H9 (cell line): ENCODE measurements around the gene UBE4B. TPM values are rescaled to one million over a fixed set of nuclear protein-coding genes. Genes with fewer than 3 reads are reported as not detected.

Experiments
- DNase-seq: peaks from one replicate; pipeline ENCODE4 v3.0.0-alpha.2; 2017
- H2AFZ ChIP-seq: one replicate; pipeline ENCODE4 v1.6.1; 2013; ENCODE audit warnings: mild to moderate bottlenecking, low read length, control low read depth, moderate library complexity
- H2AK5ac ChIP-seq: 2 replicates; pipeline ENCODE4 v1.6.1; 2013; ENCODE audit warnings: low read length, control low read depth, mixed read lengths; ENCODE audit not compliant: insufficient read length
- H2BK120ac ChIP-seq: one replicate; pipeline ENCODE4 v1.6.1; 2013; ENCODE audit warnings: low read depth, mild to moderate bottlenecking, low read length, control low read depth, inconsistent platforms; ENCODE audit not compliant: poor library complexity, severe bottlenecking
- H2BK12ac ChIP-seq: 2 replicates; pipeline ENCODE4 v1.6.1; 2013; ENCODE audit warnings: low read length, control low read depth, mixed read lengths, low read depth; ENCODE audit not compliant: insufficient read length
- H2BK15ac ChIP-seq: 2 replicates; pipeline ENCODE4 v1.6.1; 2013; ENCODE audit warnings: low read depth, low read length, control low read depth
- H2BK20ac ChIP-seq: one replicate; pipeline ENCODE4 v1.6.1; 2013; ENCODE audit warnings: low read depth, mild to moderate bottlenecking, low read length, control low read depth, inconsistent platforms; ENCODE audit not compliant: poor library complexity, severe bottlenecking
- H2BK5ac ChIP-seq: 2 replicates; pipeline ENCODE4 v1.6.1; 2013; ENCODE audit warnings: low read length, control low read depth, mixed read lengths; ENCODE audit not compliant: insufficient read length
- H3K14ac ChIP-seq: 2 replicates; pipeline ENCODE4 v1.6.1; 2013; ENCODE audit warnings: low read length, control low read depth; ENCODE audit not compliant: insufficient read depth
- H3K18ac ChIP-seq: 2 replicates; pipeline ENCODE4 v1.6.1; 2013; ENCODE audit warnings: low read depth, mild to moderate bottlenecking, mixed read lengths, low read length, control low read depth; ENCODE audit not compliant: insufficient read length
- H3K23ac ChIP-seq: 2 replicates; pipeline ENCODE4 v1.6.1; 2013; ENCODE audit warnings: low read length, control low read depth, mixed read lengths, low read depth; ENCODE audit not compliant: insufficient read length
- H3K23me2 ChIP-seq: 2 replicates; pipeline ENCODE4 v1.6.1; 2013; ENCODE audit warnings: low read depth, mild to moderate bottlenecking, mixed read lengths, low read length, control low read depth; ENCODE audit not compliant: insufficient read length, poor library complexity, severe bottlenecking
- H3K27ac ChIP-seq: 2 replicates; pipeline ENCODE4 v1.5.1; 2013; ENCODE audit warnings: low read length, control low read depth, mixed read lengths, low read depth; ENCODE audit not compliant: insufficient read length
- H3K27me3 ChIP-seq: 2 replicates; pipeline ENCODE4 v1.6.1; 2013; ENCODE audit warnings: low read length, control low read depth, inconsistent platforms; ENCODE audit not compliant: insufficient read depth
- H3K4ac ChIP-seq: 2 replicates; pipeline ENCODE4 v1.6.1; 2013; ENCODE audit warnings: low read depth, mild to moderate bottlenecking, control low read depth, inconsistent platforms, low read length, moderate library complexity
- H3K4me1 ChIP-seq: 2 replicates; pipeline ENCODE4 v1.6.1; 2013; ENCODE audit warnings: low read length, control low read depth, inconsistent platforms; ENCODE audit not compliant: insufficient read depth
- H3K4me2 ChIP-seq: 2 replicates; pipeline ENCODE4 v1.6.1; 2013; ENCODE audit warnings: low read length, control low read depth, mixed read lengths; ENCODE audit not compliant: insufficient read length, insufficient read depth
- H3K56ac ChIP-seq: 2 replicates; pipeline ENCODE4 v1.6.1; 2013; ENCODE audit warnings: low read depth, mild to moderate bottlenecking, mixed read lengths, low read length, control low read depth; ENCODE audit not compliant: insufficient read length
- H3K79me1 ChIP-seq: 2 replicates; pipeline ENCODE4 v1.6.1; 2013; ENCODE audit warnings: low read depth, mild to moderate bottlenecking, moderate library complexity, low read length, control low read depth, inconsistent platforms; ENCODE audit not compliant: insufficient read depth, poor library complexity, severe bottlenecking
- H3K79me2 ChIP-seq: 2 replicates; pipeline ENCODE4 v1.6.1; 2013; ENCODE audit warnings: low read length, control low read depth, inconsistent platforms; ENCODE audit not compliant: insufficient read depth
- H3K9ac ChIP-seq: 2 replicates; pipeline ENCODE4 v1.6.1; 2013; ENCODE audit warnings: low read length, control low read depth, mixed read lengths; ENCODE audit not compliant: insufficient read length; ENCODE audit errors: extremely low read depth
- H3K9me3 ChIP-seq: one replicate; pipeline ENCODE4 v1.6.1; 2013; ENCODE audit warnings: low read depth, low read length, inconsistent platforms; ENCODE audit not compliant: control insufficient read depth
- H3T11ph ChIP-seq: one replicate; pipeline ENCODE4 v1.6.1; 2013; ENCODE audit warnings: mild to moderate bottlenecking, low read length, control low read depth, inconsistent platforms
- H4K20me1 ChIP-seq: one replicate; pipeline ENCODE4 v1.6.1; 2013; ENCODE audit not compliant: control insufficient read depth, insufficient read length, insufficient read depth
- H4K5ac ChIP-seq: 2 replicates; pipeline ENCODE4 v1.6.1; 2013; ENCODE audit warnings: low read depth, mild to moderate bottlenecking, mixed read lengths, low read length, control low read depth; ENCODE audit not compliant: insufficient read length
- H4K8ac ChIP-seq: replicated peaks from 2 replicates; pipeline ENCODE4 v1.6.1; 2013; ENCODE audit warnings: low read length, control low read depth, mixed read lengths, low read depth; ENCODE audit not compliant: insufficient read length
- H4K91ac ChIP-seq: 2 replicates; pipeline ENCODE4 v1.6.1; 2013; ENCODE audit warnings: low read depth, mild to moderate bottlenecking, moderate library complexity, mixed read lengths, low read length, control low read depth; ENCODE audit not compliant: insufficient read length
- H3K27ac Mint-ChIP-seq, 3 experiments: 2 replicates in 2 of 3; 3 replicates in 1 of 3; pipeline ENCODE4 v1.8.0; 2020 to 2021; ENCODE audit warnings: mixed read lengths in 3 of 3, mild to moderate bottlenecking in 1 of 3, moderate library complexity in 1 of 3
- H3K27me3 Mint-ChIP-seq: 2 replicates; pipeline ENCODE4 v1.8.0; 2021; ENCODE audit warnings: low read depth, mild to moderate bottlenecking, moderate library complexity, mixed read lengths
- H3K36me3 Mint-ChIP-seq, 3 experiments: 2 replicates in 2 of 3; 3 replicates in 1 of 3; pipeline ENCODE4 v1.8.0; 2020 to 2021; ENCODE audit warnings: low read depth in 3 of 3, mixed read lengths in 3 of 3; ENCODE audit not compliant: insufficient read depth in 1 of 3
- H3K4me1 Mint-ChIP-seq, 2 experiments: 2 replicates each; pipeline ENCODE4 v1.8.0; 2020; ENCODE audit warnings: mixed read lengths in 2 of 2
- H3K4me3 Mint-ChIP-seq, 2 experiments: 2 replicates in 1 of 2; 3 replicates in 1 of 2; pipeline ENCODE4 v1.8.0; 2020 to 2021; ENCODE audit warnings: mild to moderate bottlenecking in 2 of 2, mixed read lengths in 2 of 2, moderate library complexity in 1 of 2
- H3K9me3 Mint-ChIP-seq, 2 experiments: 2 replicates in 1 of 2; 3 replicates in 1 of 2; pipeline ENCODE4 v1.8.0; 2020; ENCODE audit warnings: mild to moderate bottlenecking in 2 of 2, mixed read lengths in 2 of 2, moderate library complexity in 1 of 2
- WGBS: extraction: QIAGEN DNeasy Blood & Tissue Kit; methylation state at CpG from one replicate; pipeline ENCODE4 v1.1.7; 2013; ENCODE audit warnings: missing lambda C conversion rate, low lambda C conversion rate, mixed read lengths; ENCODE audit not compliant: insufficient read length; ENCODE audit errors: extremely low coverage; 5-methylcytosine and 5-hydroxymethylcytosine counted together
- total RNA-seq: library from RNA; stranded (reverse); gene quantifications from 2 replicates; pipeline ENCODE4 v1.2.1, GENCODE V29; 2021
- TF ChIP-seq, protein P1 (sequence below): fragments of 200-600 bp; sonication (generic); conservative IDR thresholded peaks from 3 replicates; pipeline ENCODE4 v1.8.0; 2021; ENCODE audit warnings: antibody characterized with exemption, mild to moderate bottlenecking

The UBE4B gene
- total RNA-seq, 1 experiment from 2014 or later = 67.6 TPM

- Mint-ChIP-seq H3K27me3 (no peaks in the 10 kb centered on the region), H3K36me3 (peaks cover 21 to 57% (median 57%) of the 10 kb centered on the region in 3 experiments; a peak in 6 of 7 replicates), H3K4me1 (peaks cover 2 to 16% of the 10 kb centered on the region in 2 experiments; a peak in 2 of 4 replicates), H3K4me3 (no peak overlapping the region), H3K27ac (no peak overlapping the region; a peak in 2 of 7 replicates), H3K9me3 (no peaks in the 10 kb centered on the region)
- Histone ChIP-seq H3K23ac (no peak overlapping the region), H2BK12ac (no peak overlapping the region), H3K14ac (no peak overlapping the region), H3K4me1 (no peaks in the 10 kb centered on the region), H3K4me2 (no peak overlapping the region), H3K9me3 (no peaks in the 10 kb centered on the region), H2BK120ac (no peak overlapping the region), H4K91ac (no peak overlapping the region), H3K79me2 (no peaks in the 10 kb centered on the region), H3K27ac (no peak overlapping the region), H2BK15ac (no peak overlapping the region), H3K23me2 (no peaks in the 10 kb centered on the region), H4K8ac (no peak overlapping the region), H3K27me3 (no peaks in the 10 kb centered on the region; the same call in 1 of the 2 replicates), H3K4ac (no peak overlapping the region), H3K79me1 (no peaks in the 10 kb centered on the region), H3K18ac (no peak overlapping the region), H3T11ph (no peak overlapping the region), H2AFZ (no peak overlapping the region), H2BK5ac (no peak overlapping the region), H3K56ac (no peak overlapping the region), H4K5ac (no peak overlapping the region), H2BK20ac (no peak overlapping the region), H4K20me1 (no peaks in the 10 kb centered on the region), H3K9ac (no peak overlapping the region), H2AK5ac (no peak overlapping the region)
- TF ChIP-seq, protein P1, sequence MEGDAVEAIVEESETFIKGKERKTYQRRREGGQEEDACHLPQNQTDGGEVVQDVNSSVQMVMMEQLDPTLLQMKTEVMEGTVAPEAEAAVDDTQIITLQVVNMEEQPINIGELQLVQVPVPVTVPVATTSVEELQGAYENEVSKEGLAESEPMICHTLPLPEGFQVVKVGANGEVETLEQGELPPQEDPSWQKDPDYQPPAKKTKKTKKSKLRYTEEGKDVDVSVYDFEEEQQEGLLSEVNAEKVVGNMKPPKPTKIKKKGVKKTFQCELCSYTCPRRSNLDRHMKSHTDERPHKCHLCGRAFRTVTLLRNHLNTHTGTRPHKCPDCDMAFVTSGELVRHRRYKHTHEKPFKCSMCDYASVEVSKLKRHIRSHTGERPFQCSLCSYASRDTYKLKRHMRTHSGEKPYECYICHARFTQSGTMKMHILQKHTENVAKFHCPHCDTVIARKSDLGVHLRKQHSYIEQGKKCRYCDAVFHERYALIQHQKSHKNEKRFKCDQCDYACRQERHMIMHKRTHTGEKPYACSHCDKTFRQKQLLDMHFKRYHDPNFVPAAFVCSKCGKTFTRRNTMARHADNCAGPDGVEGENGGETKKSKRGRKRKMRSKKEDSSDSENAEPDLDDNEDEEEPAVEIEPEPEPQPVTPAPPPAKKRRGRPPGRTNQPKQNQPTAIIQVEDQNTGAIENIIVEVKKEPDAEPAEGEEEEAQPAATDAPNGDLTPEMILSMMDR = no peak
- no peak for DNase-seq
- no CpG with 5 or more reads among the region's 11 CpGs for WGBS
Measured at GRCh38 chr1:10108948-10109708, 76.4 kb downstream of the UBE4B start.
